Erythroblast (primary cell): ENCODE measurements around the gene PAQR5.

Experiments used
- GATA1 ChIP-seq: IDR thresholded peaks from 2 replicates; pipeline ENCODE4 v1.6.1; 2011; ENCODE audit warnings: low read depth, mild to moderate bottlenecking, control low read depth, low read length, moderate library complexity
- POLR2A ChIP-seq: IDR thresholded peaks from 2 replicates; pipeline ENCODE4 v1.6.1; 2011; ENCODE audit warnings: mild to moderate bottlenecking, low read length

DNA sequence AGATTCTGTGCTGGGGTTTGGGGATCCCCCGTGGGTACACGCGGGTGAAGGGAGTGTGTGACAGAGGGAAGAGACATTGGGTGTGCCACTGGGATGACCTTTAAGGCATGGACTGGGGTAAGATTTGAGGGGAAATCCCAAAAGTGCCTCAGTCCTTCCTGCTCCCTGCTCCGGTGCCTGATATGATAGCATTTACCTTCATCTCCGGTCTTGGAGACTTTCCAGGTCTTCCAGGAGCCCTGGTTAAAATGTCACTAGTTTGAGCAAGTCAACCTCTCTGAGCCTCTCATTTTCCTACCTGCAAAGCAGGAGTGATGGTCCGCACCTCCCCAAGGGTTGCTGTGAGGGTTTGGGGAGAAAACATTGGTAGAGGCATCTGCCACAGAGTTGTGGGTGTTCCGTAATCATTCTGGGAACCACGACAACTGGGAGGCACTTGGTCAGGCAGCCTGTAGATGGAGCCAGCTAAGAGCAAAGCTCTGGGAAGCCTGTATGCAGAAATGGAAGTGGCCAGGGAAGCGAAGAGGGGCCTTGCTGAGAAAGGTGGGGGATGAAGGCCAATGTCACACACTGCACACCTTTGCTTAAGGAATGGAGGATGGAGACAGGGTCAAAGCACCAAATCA, 81.5 kb downstream of the PAQR5 start:
- TF ChIP-seq POLR2A (no peak), GATA1 (no peak)
